ENCODE data around the gene TSTD2.

TSTD2 gene

GRCh38 chr9:97570899-97571298 is 62.3 kb downstream of the TSTD2 start:
- Histone ChIP-seq H2AFZ (ENCODE audit: low read length) (no peak overlapping the region), H3K79me2 (ENCODE audit: low read length) (no peaks in the 10 kb centered on the region), H3K9me2 (replicated peaks; ENCODE audit: insufficient read depth, low read length) (no peaks in the 10 kb centered on the region), H3K9me3 (replicated peaks; ENCODE audit: insufficient read depth, low read length) (no peaks in the 10 kb centered on the region), H3K27me3 (replicated peaks; ENCODE audit: insufficient read depth, low read length) (no peaks in the 10 kb centered on the region), H3K4me2 (ENCODE audit: low read depth, low read length) (no peak overlapping the region), H3F3A (ENCODE audit: insufficient read depth, low read length) (no peaks in the 10 kb centered on the region), H3K27ac (ENCODE audit: low read length) (no peak overlapping the region), H4K20me1 (ENCODE audit: insufficient read depth, low read length) (no peaks in the 10 kb centered on the region), H3K4me3 (ENCODE audit: low read length) (no peak overlapping the region), H3K36me3 (replicated peaks; ENCODE audit: insufficient read depth, low read length) (no peaks in the 10 kb centered on the region), H3K4me1 (ENCODE audit: low read length) (no peaks in the 10 kb centered on the region), H3K9ac (ENCODE audit: low read length) (no peak overlapping the region)
- no peak for TF ChIP-seq CTCF (IDR thresholded peaks at IDR 0.05; ENCODE audit: low read length)
- no peak for TF ChIP-seq EZH2phosphoT487 (IDR thresholded peaks at IDR 0.05; ENCODE audit: low read length)
- no peak for TF ChIP-seq EZH2 (optimal IDR thresholded peaks at IDR 0.05; ENCODE audit: low read depth, low read length)
- no peak for DNase-seq

GRCh38 chr9:97568461-97569275 is 64.5 kb downstream of the TSTD2 start:
- H3K4me2 ChIP-seq (ENCODE audit: low read depth, low read length), result no peak overlapping the region
- H4K20me1 ChIP-seq (ENCODE audit: insufficient read depth, low read length), result no peaks in the 10 kb centered on the region
- no peaks in the 10 kb centered on the region for H3K9me2 ChIP-seq (replicated peaks; ENCODE audit: insufficient read depth, low read length)
- no peak overlapping the region for H3K27ac ChIP-seq (ENCODE audit: low read length)
- no peak overlapping the region for H3K9ac ChIP-seq (ENCODE audit: low read length)
- no peaks in the 10 kb centered on the region for H3K9me3 ChIP-seq (replicated peaks; ENCODE audit: insufficient read depth, low read length)
- H3K79me2 ChIP-seq (ENCODE audit: low read length), result no peaks in the 10 kb centered on the region
- no peaks in the 10 kb centered on the region for H3K4me1 ChIP-seq (ENCODE audit: low read length)
- no peaks in the 10 kb centered on the region for H3K27me3 ChIP-seq (replicated peaks; ENCODE audit: insufficient read depth, low read length)
- H2AFZ ChIP-seq (ENCODE audit: low read length), result no peak overlapping the region
- H3K36me3 ChIP-seq (replicated peaks; ENCODE audit: insufficient read depth, low read length), result no peaks in the 10 kb centered on the region
- TF ChIP-seq EZH2phosphoT487 (IDR thresholded peaks at IDR 0.05; ENCODE audit: low read length) (no peak), EZH2 (optimal IDR thresholded peaks at IDR 0.05; ENCODE audit: low read depth, low read length) (no peak), CTCF (IDR thresholded peaks at IDR 0.05; ENCODE audit: low read length) (no peak)
- no peak overlapping the region for H3K4me3 ChIP-seq (ENCODE audit: low read length)
- H3F3A ChIP-seq (ENCODE audit: insufficient read depth, low read length), result no peaks in the 10 kb centered on the region
- DNase-seq, result no peak

GRCh38 chr9:97567894-97568202 is 65.3 kb downstream of the TSTD2 start:
- no peak overlapping the region for H3K9ac ChIP-seq (ENCODE audit: low read length)
- H3K9me3 ChIP-seq (replicated peaks; ENCODE audit: insufficient read depth, low read length), result no peaks in the 10 kb centered on the region
- H3K4me2 ChIP-seq (ENCODE audit: low read depth, low read length), result no peak overlapping the region

More at GRCh38 chr9:97567894-97568202, 65.3 kb downstream of the TSTD2 start:
- no peaks in the 10 kb centered on the region for H3K79me2 ChIP-seq (ENCODE audit: low read length)
- H2AFZ ChIP-seq (ENCODE audit: low read length), result no peak overlapping the region
- DNase-seq, result no peak
- H3K36me3 ChIP-seq (replicated peaks; ENCODE audit: insufficient read depth, low read length), result no peaks in the 10 kb centered on the region
- H3K4me3 ChIP-seq (ENCODE audit: low read length), result no peak overlapping the region
- no peaks in the 10 kb centered on the region for H3F3A ChIP-seq (ENCODE audit: insufficient read depth, low read length)
- H3K27ac ChIP-seq (ENCODE audit: low read length), result no peak overlapping the region
- no peaks in the 10 kb centered on the region for H3K4me1 ChIP-seq (ENCODE audit: low read length)
- H4K20me1 ChIP-seq (ENCODE audit: insufficient read depth, low read length), result no peaks in the 10 kb centered on the region
- H3K27me3 ChIP-seq (replicated peaks; ENCODE audit: insufficient read depth, low read length), result no peaks in the 10 kb centered on the region
- TF ChIP-seq EZH2phosphoT487 (IDR thresholded peaks at IDR 0.05; ENCODE audit: low read length) (no peak), CTCF (IDR thresholded peaks at IDR 0.05; ENCODE audit: low read length) (no peak), EZH2 (optimal IDR thresholded peaks at IDR 0.05; ENCODE audit: low read depth, low read length) (no peak)
- H3K9me2 ChIP-seq (replicated peaks; ENCODE audit: insufficient read depth, low read length), result no peaks in the 10 kb centered on the region

All from MM.1S (cell line).